Right cardiac atrium (tissue), 5 donors: ENCODE measurements around the gene EPX. TPM values are rescaled to one million over a fixed set of nuclear protein-coding genes. Genes with fewer than 3 reads are reported as not detected.
"Not testable (repeated sequence)": the region's sequence is repeated elsewhere in the genome, so short reads cannot be mapped to it uniquely, and the experiment has no call there.

Source experiments
- ATAC-seq, 2 donors: fragments of 200-7000 bp; cut with Tn5 transposase; one replicate each; pipeline versions ENCODE4 v1.8.0 to v1.9.1; 2020; ENCODE audit warnings: moderate library complexity in 2 of 2, mild to moderate bottlenecking in 1 of 2
- DNase-seq, 3 donors: peaks; one replicate each; pipeline ENCODE4 v3.0.0-alpha.2; 2020
- H3K27ac ChIP-seq: one replicate; pipeline ENCODE4 v1.5.1; 2013; ENCODE audit warnings: mild to moderate bottlenecking, low read length, control low read depth, moderate library complexity
- H3K27me3 ChIP-seq: one replicate; pipeline ENCODE4 v1.6.1; 2013; ENCODE audit not compliant: control insufficient read depth, insufficient read depth
- H3K4me1 ChIP-seq: one replicate; pipeline ENCODE4 v1.6.1; 2013; ENCODE audit warnings: low read length; ENCODE audit not compliant: control insufficient read depth, insufficient read depth
- H3K4me3 ChIP-seq: one replicate; pipeline ENCODE4 v1.5.1; 2013; ENCODE audit warnings: low read length, control low read depth
- H3K9me3 ChIP-seq: one replicate; pipeline ENCODE4 v1.6.1; 2013; ENCODE audit warnings: low read length; ENCODE audit not compliant: control insufficient read depth
- WGBS: extraction: QIAGEN DNeasy Blood & Tissue Kit; methylation state at CpG from one replicate; pipeline ENCODE4 v1.1.7; 2013; 5-methylcytosine and 5-hydroxymethylcytosine counted together
- intact Hi-C, 4 donors: fragments of 100-400 bp; cut with DNase I; formaldehyde crosslinking; loops; one replicate each; pipeline versions ENCODE4 v1.11.0 to v1.14.0; 2022 to 2023
- long read RNA-seq, 4 donors: library from polyadenylated mRNA; unstranded; transcript quantifications; one replicate each; pipeline ENCODE4 v2.0.0, GENCODE V29; 2020 to 2021
- polyA plus RNA-seq: library from polyadenylated mRNA; stranded (reverse); fragments of 200-250 nt; gene quantifications from one replicate; pipeline ENCODE4 v1.2.3, GENCODE V29; 2013
- total RNA-seq, 4 donors: library from RNA; stranded (reverse); fragmentation: NEBNext Ultra II Directional; extraction: Animal tissue kit (Norgen Biotek cat#: 25700); gene quantifications; one replicate each; pipeline ENCODE4 v1.2.1, GENCODE V29; 2021
- donor health status: healthy with polysubstance abuse.
- donor health status: DM: no; HTN: yes; CAD: no.
- donor health status: DM: no; HTN: no; CAD: no.
- donor health status: DM: no; HTN: yes; CAD: no; lungs with severe emphysema.
- donor health status: DM: yes; HTN: yes; CAD: no.

Gene EPX
- total RNA-seq: not detected
- polyA plus RNA-seq: not detected
- long read RNA-seq, donor 1, partial matches to known transcripts: 0 of 2 reads
- long read RNA-seq, donor 1, other reads (novel, unspliced or antisense): 2 of 2 reads
- long read RNA-seq, donor 2, partial matches to known transcripts: 0 of 1 reads
- long read RNA-seq, donor 2, other reads (novel, unspliced or antisense): 1 of 1 reads
- long read RNA-seq, donor 3: 0 reads
- long read RNA-seq, donor 4: 0 reads

- no peaks in the 10 kb centered on the region for H3K4me1 ChIP-seq
- intact Hi-C loops: no loop called here
- no peak for ATAC-seq
- no peak within 1 kb of the TSS for H3K4me3 ChIP-seq
- no peak for DNase-seq
- no peak within 1 kb of the TSS for H3K27ac ChIP-seq
- no peaks in the 10 kb centered on the region for H3K9me3 ChIP-seq
- whole genome bisulfite sequencing: 21% methylated on average over 6 of the region's 6 CpGs
- no peaks in the 10 kb centered on the region for H3K27me3 ChIP-seq
Observed at GRCh38 chr17:58192612-58193011, at the start of gene EPX. EPX (plus strand) TSS chr17:58192726; CDS start chr17:58192847, 121 bp downstream.

GRCh38 chr17:58143335-58143734 lies 49.2 kb upstream of the EPX start:
- H3K4me1 ChIP-seq, H3K9me3 ChIP-seq, H3K4me3 ChIP-seq, DNase-seq, H3K27ac ChIP-seq, ATAC-seq, H3K27me3 ChIP-seq, intact Hi-C loops: not testable (repeated sequence)
- WGBS: 64% methylated on average over 4 of the region's 4 CpGs

- no peak for DNase-seq
- Histone ChIP-seq H3K4me1 (no peaks in the 10 kb centered on the region), H3K27me3 (no peaks in the 10 kb centered on the region), H3K27ac (no peak overlapping the region), H3K4me3 (no peak overlapping the region), H3K9me3 (no peaks in the 10 kb centered on the region)
- intact Hi-C loops: no loop called here
- 82% methylated on average over 1 of the region's 1 CpG for WGBS
- no peak for ATAC-seq
Observed at GRCh38 chr17:58144801-58145200, 47.7 kb upstream of the EPX start.

GRCh38 chr17:58147930-58148434 lies 44.5 kb upstream of the EPX start, which contains the start of gene OR4D1:
OR4D1 (plus strand) TSS chr17:58148384; CDS start chr17:58155154, 6,770 bp downstream.
- Histone ChIP-seq H3K4me1 (no peaks in the 10 kb centered on the region), H3K9me3 (no peaks in the 10 kb centered on the region), H3K27me3 (no peaks in the 10 kb centered on the region), H3K4me3 (no peak within 1 kb of the TSS), H3K27ac (no peak within 1 kb of the TSS)
- intact Hi-C loops: no loop called here
- no peak for DNase-seq
- ATAC-seq: no peak
- WGBS: 45% methylated on average over 1 of the region's 1 CpG

- WGBS: 74% methylated on average over 3 of the region's 3 CpGs
- DNase-seq (no peak), ATAC-seq (no peak)
- no peaks in the 10 kb centered on the region for H3K4me1 ChIP-seq
- H3K9me3 ChIP-seq: no peaks in the 10 kb centered on the region
- no peak overlapping the region for H3K4me3 ChIP-seq
- H3K27me3 ChIP-seq: no peaks in the 10 kb centered on the region
- no peak overlapping the region for H3K27ac ChIP-seq
- intact Hi-C loops: no loop called here
Observed at GRCh38 chr17:58148609-58149008, 43.9 kb upstream of the EPX start.

- intact Hi-C loops: no loop called here
- Histone ChIP-seq H3K4me3 (no peak overlapping the region), H3K27me3 (no peaks in the 10 kb centered on the region), H3K4me1 (no peaks in the 10 kb centered on the region), H3K9me3 (no peaks in the 10 kb centered on the region), H3K27ac (no peak overlapping the region)
- ATAC-seq: no peak
- 53% methylated on average over 6 of the region's 6 CpGs for WGBS
- no peak for DNase-seq
Observed at GRCh38 chr17:58150394-58150793, 42.1 kb upstream of the EPX start.

- DNase-seq: no peak
Observed at GRCh38 chr17:58153046-58153445, 39.5 kb upstream of the EPX start.

GRCh38 chr17:58153671-58154070 lies 38.9 kb upstream of the EPX start:
- ATAC-seq (no peak), DNase-seq (no peak)
- Histone ChIP-seq H3K4me1 (no peaks in the 10 kb centered on the region), H3K27ac (no peak overlapping the region), H3K27me3 (no peaks in the 10 kb centered on the region), H3K4me3 (no peak overlapping the region), H3K9me3 (no peaks in the 10 kb centered on the region)
- intact Hi-C loops: no loop called here

More at GRCh38 chr17:58153046-58153445, 39.5 kb upstream of the EPX start:
- WGBS: 50% methylated on average over 2 of the region's 2 CpGs
- H3K27ac ChIP-seq: no peak overlapping the region
- intact Hi-C loops: no loop called here
- peak; percentile 57 to 86 for ATAC-seq
- H3K27me3 ChIP-seq: no peaks in the 10 kb centered on the region
- H3K9me3 ChIP-seq: no peaks in the 10 kb centered on the region
- no peaks in the 10 kb centered on the region for H3K4me1 ChIP-seq
- H3K4me3 ChIP-seq: no peak overlapping the region

GRCh38 chr17:58156839-58157803 lies 35.4 kb upstream of the EPX start:
- ATAC-seq: peak; percentile 85 to 90
- H3K4me3 ChIP-seq: peak overlapping the region; percentile 33
- no peaks in the 10 kb centered on the region for H3K4me1 ChIP-seq
- no peaks in the 10 kb centered on the region for H3K9me3 ChIP-seq
- 2% methylated on average over 65 of the region's 65 CpGs for WGBS
- intact Hi-C loops: no loop called here
- peaks cover 4% of the 10 kb centered on the region for H3K27me3 ChIP-seq
- peak; percentile 33 to 62 (median 58) for DNase-seq
- no peak overlapping the region for H3K27ac ChIP-seq

GRCh38 chr17:58158181-58158580 lies 34.3 kb upstream of the EPX start:
- intact Hi-C loops: no loop called here
- no peak for DNase-seq
- no peaks in the 10 kb centered on the region for H3K4me1 ChIP-seq
- 72% methylated on average over 2 of the region's 2 CpGs for WGBS
- H3K27ac ChIP-seq: no peak overlapping the region
- no peak for ATAC-seq
- no peak overlapping the region for H3K4me3 ChIP-seq
- H3K27me3 ChIP-seq: peaks cover 4% of the 10 kb centered on the region
- no peaks in the 10 kb centered on the region for H3K9me3 ChIP-seq

GRCh38 chr17:58161566-58161965 lies 31.0 kb upstream of the EPX start:
- no peaks in the 10 kb centered on the region for H3K4me1 ChIP-seq
- WGBS: 65% methylated on average over 3 of the region's 3 CpGs
- ATAC-seq: no peak
- no peaks in the 10 kb centered on the region for H3K9me3 ChIP-seq
- H3K27ac ChIP-seq: no peak overlapping the region
- H3K4me3 ChIP-seq: no peak overlapping the region
- peaks cover 4% of the 10 kb centered on the region for H3K27me3 ChIP-seq
- no peak for DNase-seq
- intact Hi-C loops: no loop called here
